SJCRH30 (cell line): ENCODE measurements around the gene GH1. TPM values are rescaled to one million over a fixed set of nuclear protein-coding genes. Genes with fewer than 3 reads are reported as not detected.
"Not testable (repeated sequence)": the region's sequence is repeated elsewhere in the genome, so short reads cannot be mapped to it uniquely, and the experiment has no call there.

Source experiments
- DNase-seq, 2 experiments: peaks; one replicate each; pipeline ENCODE4 v3.0.0-alpha.2; 2015 to 2020
- H3K27ac ChIP-seq: fragments of 250-450 bp; sonication (Bioruptor Pico); 2 replicates; pipeline ENCODE4 v1.5.1; 2020; ENCODE audit warnings: mild to moderate bottlenecking, moderate library complexity
- H3K27me3 ChIP-seq: fragments of 250-450 bp; sonication (Bioruptor Pico); 2 replicates; pipeline ENCODE4 v1.5.1; 2020; ENCODE audit warnings: mild to moderate bottlenecking, moderate library complexity
- H3K36me3 ChIP-seq: fragments of 250-450 bp; sonication (Bioruptor Pico); 2 replicates; pipeline ENCODE4 v1.5.1; 2020; ENCODE audit warnings: mild to moderate bottlenecking, moderate library complexity
- H3K4me1 ChIP-seq: fragments of 250-450 bp; sonication (Bioruptor Pico); 2 replicates; pipeline ENCODE4 v1.5.1; 2020; ENCODE audit warnings: mild to moderate bottlenecking, moderate library complexity
- H3K4me3 ChIP-seq: fragments of 250-450 bp; sonication (Bioruptor Pico); 2 replicates; pipeline ENCODE4 v1.5.1; 2020; ENCODE audit warnings: mild to moderate bottlenecking, moderate library complexity
- H3K9me3 ChIP-seq: fragments of 250-450 bp; sonication (Bioruptor Pico); replicated peaks from 2 replicates; pipeline ENCODE4 v1.5.1; 2020; ENCODE audit warnings: mild to moderate bottlenecking, moderate library complexity
- total RNA-seq: library from RNA; depleted of rRNA; stranded (reverse); fragments of >200 nt; shearing (Covaris generic); gene quantifications from 2 replicates; pipeline ENCODE4 v1.2.3, GENCODE V29; 2014

GH1 gene
- total RNA-seq, 1 experiment from 2014 or later: not detected

GRCh38 chr17:63903787-63904201 lies 14.8 kb downstream of the GH1 start:
- H3K27ac ChIP-seq, H3K4me1 ChIP-seq, H3K4me3 ChIP-seq, H3K36me3 ChIP-seq, H3K27me3 ChIP-seq, H3K9me3 ChIP-seq: not testable (repeated sequence)
- peak in 1 of 2 experiments; percentile 18 for DNase-seq

GRCh38 chr17:63901971-63902370 lies 16.7 kb downstream of the GH1 start:
- not testable (repeated sequence) for H3K4me3 ChIP-seq

GRCh38 chr17:63898899-63899798 lies 19.5 kb downstream of the GH1 start:
- H3K27me3 ChIP-seq, H3K4me3 ChIP-seq, H3K9me3 ChIP-seq, H3K27ac ChIP-seq, DNase-seq, H3K4me1 ChIP-seq, H3K36me3 ChIP-seq: not testable (repeated sequence)

More at GRCh38 chr17:63901971-63902370, 16.7 kb downstream of the GH1 start:
- not testable (repeated sequence) for H3K27me3 ChIP-seq, H3K9me3 ChIP-seq, DNase-seq, H3K36me3 ChIP-seq, H3K27ac ChIP-seq, H3K4me1 ChIP-seq

GRCh38 chr17:63896524-63897354 lies 21.9 kb downstream of the GH1 start, which contains the start of gene CSH1:
CSH1 (minus strand) TSS chr17:63896574; CDS start chr17:63896511, 63 bp downstream.
- not testable (repeated sequence) for DNase-seq, H3K4me1 ChIP-seq, H3K4me3 ChIP-seq, H3K27ac ChIP-seq, H3K27me3 ChIP-seq, H3K36me3 ChIP-seq, H3K9me3 ChIP-seq

GRCh38 chr17:63894821-63895220 lies 23.8 kb downstream of the GH1 start:
- H3K27ac ChIP-seq, H3K36me3 ChIP-seq, H3K9me3 ChIP-seq, H3K4me1 ChIP-seq, H3K4me3 ChIP-seq, H3K27me3 ChIP-seq, DNase-seq: not testable (repeated sequence)

- not testable (repeated sequence) for H3K4me1 ChIP-seq, H3K36me3 ChIP-seq, DNase-seq, H3K27me3 ChIP-seq, H3K27ac ChIP-seq, H3K4me3 ChIP-seq, H3K9me3 ChIP-seq
Measured at GRCh38 chr17:63894021-63894420, 24.6 kb downstream of the GH1 start.

- not testable (repeated sequence) for H3K27me3 ChIP-seq, H3K4me1 ChIP-seq, H3K4me3 ChIP-seq, H3K36me3 ChIP-seq, H3K9me3 ChIP-seq, H3K27ac ChIP-seq
- DNase-seq: peak in 1 of 2 experiments; percentile 39
Measured at GRCh38 chr17:63892316-63893037, 26.2 kb downstream of the GH1 start.

- not testable (repeated sequence) for H3K9me3 ChIP-seq, H3K36me3 ChIP-seq, H3K27ac ChIP-seq, H3K4me3 ChIP-seq, H3K4me1 ChIP-seq, H3K27me3 ChIP-seq
- DNase-seq: peak; percentile 39 to 51
Measured at GRCh38 chr17:63889026-63889848, 29.4 kb downstream of the GH1 start.

GRCh38 chr17:63885119-63885518 lies 33.5 kb downstream of the GH1 start:
- not testable (repeated sequence) for H3K4me1 ChIP-seq, H3K4me3 ChIP-seq, H3K36me3 ChIP-seq, DNase-seq, H3K27ac ChIP-seq, H3K9me3 ChIP-seq, H3K27me3 ChIP-seq

GRCh38 chr17:63882626-63883126 lies 36.0 kb downstream of the GH1 start:
- not testable (repeated sequence) for H3K4me3 ChIP-seq, H3K9me3 ChIP-seq, H3K27ac ChIP-seq, DNase-seq, H3K36me3 ChIP-seq, H3K27me3 ChIP-seq, H3K4me1 ChIP-seq

- DNase-seq: peak; percentile 37 to 63
- Histone ChIP-seq H3K27me3 (no peaks in the 10 kb centered on the region), H3K4me3 (no peak within 1 kb of the TSS), H3K9me3 (no peaks in the 10 kb centered on the region), H3K4me1 (no peaks in the 10 kb centered on the region), H3K27ac (no peak within 1 kb of the TSS), H3K36me3 (no peaks in the 10 kb centered on the region)
Measured at GRCh38 chr17:63881935-63882601, 36.6 kb downstream of the GH1 start, which contains the start of gene GH2. GH2 (minus strand) TSS chr17:63881944; CDS start chr17:63881801, 143 bp downstream.

GRCh38 chr17:63881337-63881736 lies 37.3 kb downstream of the GH1 start:
- not testable (repeated sequence) for DNase-seq, H3K27me3 ChIP-seq

GRCh38 chr17:63880706-63881105 lies 37.9 kb downstream of the GH1 start:
- Histone ChIP-seq H3K36me3 (no peaks in the 10 kb centered on the region), H3K27ac (no peak overlapping the region), H3K4me1 (no peaks in the 10 kb centered on the region), H3K9me3 (no peaks in the 10 kb centered on the region), H3K4me3 (no peak overlapping the region), H3K27me3 (no peaks in the 10 kb centered on the region)
- no peak for DNase-seq

More at GRCh38 chr17:63881337-63881736, 37.3 kb downstream of the GH1 start:
- not testable (repeated sequence) for H3K27ac ChIP-seq, H3K4me1 ChIP-seq, H3K36me3 ChIP-seq, H3K9me3 ChIP-seq, H3K4me3 ChIP-seq
